ENCODE data around the gene EXOSC9.

Gene EXOSC9

GRCh38 chr4:121776610-121777401 is 24.3 kb upstream of the EXOSC9 start:
- H3K4me1 ChIP-seq (ENCODE audit: insufficient read depth, low read length) = no peaks in the 10 kb centered on the region
- no peak overlapping the region for H3K4me3 ChIP-seq (ENCODE audit: low read length)
- no peaks in the 10 kb centered on the region for H3K27me3 ChIP-seq (ENCODE audit: insufficient read depth, low read length)
- H3K36me3 ChIP-seq (ENCODE audit: insufficient read depth, low read length) = no peaks in the 10 kb centered on the region
- H3K9me3 ChIP-seq (ENCODE audit: low read length) = no peaks in the 10 kb centered on the region
- H2AFZ ChIP-seq (ENCODE audit: low read depth, low read length) = no peak overlapping the region

- Histone ChIP-seq H3K36me3 (ENCODE audit: insufficient read depth, low read length) (no peaks in the 10 kb centered on the region), H3K4me1 (ENCODE audit: insufficient read depth, low read length) (no peaks in the 10 kb centered on the region), H3K9me3 (ENCODE audit: low read length) (no peaks in the 10 kb centered on the region), H3K27me3 (ENCODE audit: insufficient read depth, low read length) (no peaks in the 10 kb centered on the region), H2AFZ (ENCODE audit: low read depth, low read length) (no peak overlapping the region), H3K4me3 (ENCODE audit: low read length) (no peak overlapping the region)
Measured at GRCh38 chr4:121777625-121778024, 23.5 kb upstream of the EXOSC9 start.

GRCh38 chr4:121778991-121779628 is 22.0 kb upstream of the EXOSC9 start:
- Histone ChIP-seq H3K4me1 (ENCODE audit: insufficient read depth, low read length) (no peaks in the 10 kb centered on the region), H2AFZ (ENCODE audit: low read depth, low read length) (no peak overlapping the region), H3K27me3 (ENCODE audit: insufficient read depth, low read length) (no peaks in the 10 kb centered on the region), H3K9me3 (ENCODE audit: low read length) (no peaks in the 10 kb centered on the region), H3K36me3 (ENCODE audit: insufficient read depth, low read length) (no peaks in the 10 kb centered on the region), H3K4me3 (ENCODE audit: low read length) (no peak overlapping the region)

- Histone ChIP-seq H2AFZ (ENCODE audit: low read depth, low read length) (no peak overlapping the region), H3K36me3 (ENCODE audit: insufficient read depth, low read length) (no peaks in the 10 kb centered on the region), H3K4me1 (ENCODE audit: insufficient read depth, low read length) (peaks cover 5% of the 10 kb centered on the region), H3K4me3 (ENCODE audit: low read length) (no peak overlapping the region), H3K27me3 (ENCODE audit: insufficient read depth, low read length) (no peaks in the 10 kb centered on the region), H3K9me3 (ENCODE audit: low read length) (no peaks in the 10 kb centered on the region)
Measured at GRCh38 chr4:121783210-121783609, 17.9 kb upstream of the EXOSC9 start.

GRCh38 chr4:121784401-121784800 is 16.7 kb upstream of the EXOSC9 start:
- no peaks in the 10 kb centered on the region for H3K9me3 ChIP-seq (ENCODE audit: low read length)
- H3K4me3 ChIP-seq (ENCODE audit: low read length) = no peak overlapping the region
- H3K27me3 ChIP-seq (ENCODE audit: insufficient read depth, low read length) = no peaks in the 10 kb centered on the region
- no peaks in the 10 kb centered on the region for H3K36me3 ChIP-seq (ENCODE audit: insufficient read depth, low read length)
- peaks cover 5% of the 10 kb centered on the region for H3K4me1 ChIP-seq (ENCODE audit: insufficient read depth, low read length)
- H2AFZ ChIP-seq (ENCODE audit: low read depth, low read length) = no peak overlapping the region

GRCh38 chr4:121784975-121785374 is 16.1 kb upstream of the EXOSC9 start:
- Histone ChIP-seq H3K4me1 (ENCODE audit: insufficient read depth, low read length) (peaks cover 5% of the 10 kb centered on the region), H3K27me3 (ENCODE audit: insufficient read depth, low read length) (no peaks in the 10 kb centered on the region), H2AFZ (ENCODE audit: low read depth, low read length) (no peak overlapping the region), H3K36me3 (ENCODE audit: insufficient read depth, low read length) (no peaks in the 10 kb centered on the region), H3K4me3 (ENCODE audit: low read length) (no peak overlapping the region), H3K9me3 (ENCODE audit: low read length) (no peaks in the 10 kb centered on the region)

DNA sequence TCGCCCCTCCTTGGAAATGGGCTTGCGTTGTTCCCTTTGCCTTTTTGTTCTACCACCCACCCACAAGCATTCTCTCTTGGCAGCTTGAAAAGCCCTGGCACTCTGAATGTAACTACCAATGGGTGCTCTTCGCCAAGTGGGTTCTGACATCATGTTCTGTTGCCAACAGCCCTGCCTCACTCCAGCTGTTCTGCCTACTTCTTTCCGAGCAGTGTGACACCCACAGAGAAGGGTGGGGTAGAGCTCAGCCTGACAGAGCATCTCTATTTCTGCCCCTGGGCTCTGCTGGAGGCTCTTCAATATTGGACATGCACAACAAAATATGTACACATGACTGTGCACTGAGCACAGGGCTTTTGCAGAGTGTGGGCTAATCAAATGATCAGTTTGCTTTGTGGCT is 15.6 kb upstream of the EXOSC9 start:
- Histone ChIP-seq H3K4me3 (ENCODE audit: low read length) (no peak overlapping the region), H3K9me3 (ENCODE audit: low read length) (no peaks in the 10 kb centered on the region), H2AFZ (ENCODE audit: low read depth, low read length) (no peak overlapping the region), H3K27me3 (ENCODE audit: insufficient read depth, low read length) (no peaks in the 10 kb centered on the region), H3K4me1 (ENCODE audit: insufficient read depth, low read length) (peaks cover 5% of the 10 kb centered on the region), H3K36me3 (ENCODE audit: insufficient read depth, low read length) (no peaks in the 10 kb centered on the region)

GRCh38 chr4:121786221-121786620 is 14.9 kb upstream of the EXOSC9 start:
- Histone ChIP-seq H2AFZ (ENCODE audit: low read depth, low read length) (no peak overlapping the region), H3K4me3 (ENCODE audit: low read length) (no peak overlapping the region), H3K36me3 (ENCODE audit: insufficient read depth, low read length) (no peaks in the 10 kb centered on the region), H3K27me3 (ENCODE audit: insufficient read depth, low read length) (no peaks in the 10 kb centered on the region), H3K4me1 (ENCODE audit: insufficient read depth, low read length) (peaks cover 5% of the 10 kb centered on the region), H3K9me3 (ENCODE audit: low read length) (no peaks in the 10 kb centered on the region)

- peaks cover 5% of the 10 kb centered on the region for H3K4me1 ChIP-seq (ENCODE audit: insufficient read depth, low read length)
- no peaks in the 10 kb centered on the region for H3K9me3 ChIP-seq (ENCODE audit: low read length)
- H3K36me3 ChIP-seq (ENCODE audit: insufficient read depth, low read length) = no peaks in the 10 kb centered on the region
- no peaks in the 10 kb centered on the region for H3K27me3 ChIP-seq (ENCODE audit: insufficient read depth, low read length)
- no peak overlapping the region for H3K4me3 ChIP-seq (ENCODE audit: low read length)
- H2AFZ ChIP-seq (ENCODE audit: low read depth, low read length) = no peak overlapping the region
Measured at GRCh38 chr4:121788896-121789295, 12.2 kb upstream of the EXOSC9 start.

GRCh38 chr4:121789455-121789854 is 11.7 kb upstream of the EXOSC9 start:
- no peaks in the 10 kb centered on the region for H3K36me3 ChIP-seq (ENCODE audit: insufficient read depth, low read length)
- H3K4me3 ChIP-seq (ENCODE audit: low read length) = no peak overlapping the region
- H3K9me3 ChIP-seq (ENCODE audit: low read length) = no peaks in the 10 kb centered on the region
- no peak overlapping the region for H2AFZ ChIP-seq (ENCODE audit: low read depth, low read length)
- H3K27me3 ChIP-seq (ENCODE audit: insufficient read depth, low read length) = no peaks in the 10 kb centered on the region
- H3K4me1 ChIP-seq (ENCODE audit: insufficient read depth, low read length) = peaks cover 5% of the 10 kb centered on the region

DNA sequence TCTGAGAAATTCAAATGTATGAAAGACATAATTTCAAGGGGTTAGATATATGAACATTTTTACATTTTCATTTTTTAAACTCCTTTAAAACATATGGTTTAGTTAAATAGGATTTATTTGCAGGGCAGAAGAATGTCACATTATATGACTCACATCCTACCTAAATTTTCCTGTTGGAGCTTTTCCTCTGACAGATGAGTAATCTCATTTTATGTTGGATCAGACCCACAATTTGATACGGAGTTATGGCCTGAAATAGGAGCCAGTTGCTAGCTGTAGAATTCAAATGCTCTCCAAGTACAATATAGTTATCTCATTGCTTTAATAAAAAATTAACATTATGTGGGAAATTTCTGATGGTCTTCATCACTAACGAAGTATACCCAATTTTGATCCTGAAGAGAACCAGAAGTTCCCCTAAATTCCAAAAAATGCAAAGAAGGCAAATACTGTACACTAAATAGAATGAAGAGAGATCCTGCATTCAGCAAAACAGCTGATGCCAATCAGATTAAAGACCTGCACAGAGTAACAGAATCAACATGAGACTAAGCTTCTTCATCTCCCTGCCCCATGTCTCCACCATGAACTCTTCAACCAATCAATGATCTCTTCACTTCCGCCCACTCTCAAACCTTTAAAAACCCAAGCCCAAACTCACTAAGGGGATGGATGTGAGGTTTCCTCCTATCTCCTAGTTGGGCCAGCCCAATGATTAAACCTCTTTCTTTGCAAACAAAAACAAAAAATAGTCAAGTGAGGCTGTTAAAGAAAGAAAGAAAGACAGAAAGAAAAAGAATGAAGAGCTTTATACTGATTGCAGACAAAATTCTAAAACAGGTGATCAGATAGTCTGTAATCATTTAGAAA is 10.9 kb upstream of the EXOSC9 start:
- no peak overlapping the region for H2AFZ ChIP-seq (ENCODE audit: low read depth, low read length)
- no peaks in the 10 kb centered on the region for H3K36me3 ChIP-seq (ENCODE audit: insufficient read depth, low read length)
- H3K4me3 ChIP-seq (ENCODE audit: low read length) = no peak overlapping the region
- H3K4me1 ChIP-seq (ENCODE audit: insufficient read depth, low read length) = peaks cover 3% of the 10 kb centered on the region
- H3K27me3 ChIP-seq (ENCODE audit: insufficient read depth, low read length) = no peaks in the 10 kb centered on the region
- no peaks in the 10 kb centered on the region for H3K9me3 ChIP-seq (ENCODE audit: low read length)

GRCh38 chr4:121790976-121791375 is 10.1 kb upstream of the EXOSC9 start:
- H2AFZ ChIP-seq (ENCODE audit: low read depth, low read length) = no peak overlapping the region
- no peaks in the 10 kb centered on the region for H3K36me3 ChIP-seq (ENCODE audit: insufficient read depth, low read length)
- no peak overlapping the region for H3K4me3 ChIP-seq (ENCODE audit: low read length)
- no peaks in the 10 kb centered on the region for H3K27me3 ChIP-seq (ENCODE audit: insufficient read depth, low read length)
- peaks cover 10% of the 10 kb centered on the region for H3K4me1 ChIP-seq (ENCODE audit: insufficient read depth, low read length)
- no peaks in the 10 kb centered on the region for H3K9me3 ChIP-seq (ENCODE audit: low read length)

DNA sequence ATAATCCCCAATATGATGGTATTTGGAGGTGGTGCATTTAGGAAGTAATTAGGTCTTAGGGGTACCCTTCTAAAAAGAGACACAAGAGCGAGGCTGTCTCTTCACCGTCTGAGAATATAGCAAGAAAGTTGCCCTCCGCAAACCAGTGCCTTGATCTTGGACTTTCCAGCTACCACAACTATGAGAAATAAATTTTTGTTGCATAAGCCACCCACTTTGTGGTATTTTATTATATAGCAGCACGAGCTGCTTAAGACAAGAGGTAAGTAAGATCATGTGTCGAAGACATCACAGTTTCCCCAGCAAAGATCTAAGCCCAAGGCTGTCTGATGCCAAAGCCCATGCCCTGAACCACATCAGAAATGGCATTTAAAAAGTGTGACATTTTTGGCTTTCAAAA is 9.6 kb upstream of the EXOSC9 start:
- no peak overlapping the region for H2AFZ ChIP-seq (ENCODE audit: low read depth, low read length)
- H3K9me3 ChIP-seq (ENCODE audit: low read length) = no peaks in the 10 kb centered on the region
- no peak overlapping the region for H3K4me3 ChIP-seq (ENCODE audit: low read length)
- H3K27me3 ChIP-seq (ENCODE audit: insufficient read depth, low read length) = no peaks in the 10 kb centered on the region
- H3K4me1 ChIP-seq (ENCODE audit: insufficient read depth, low read length) = peaks cover 15% of the 10 kb centered on the region
- no peaks in the 10 kb centered on the region for H3K36me3 ChIP-seq (ENCODE audit: insufficient read depth, low read length)
